ENCODE measurements around the gene ATG14. TPM values are rescaled to one million over a fixed set of nuclear protein-coding genes. Genes with fewer than 3 reads are reported as not detected.

The ATG14 gene
- polyA plus RNA-seq, 3 donors: 1.8 to 6.8 (median 3.3) TPM

GRCh38 chr14:55438066-55438683 is 26.5 kb upstream of the ATG14 start:
- Histone ChIP-seq H3K9ac (ENCODE audit: insufficient read depth, low read length, poor library complexity, severe bottlenecking) (no peak overlapping the region), H3K4me3 (replicated peaks in 1 of 3; ENCODE audit: low read depth in 2 of 3, low read length in 3 of 3) (no peak overlapping the region), H3K4me1 (ENCODE audit: control insufficient read depth in 1 of 2, insufficient read depth in 2 of 2, low read length in 2 of 2) (no peaks in the 10 kb centered on the region), H3K4me2 (replicated peaks; ENCODE audit: extremely low read depth, low read length, poor library complexity, severe bottlenecking) (no peak overlapping the region), H3K27ac (ENCODE audit: low read depth in 1 of 2, low read length in 2 of 2) (no peak overlapping the region), H3K79me2 (ENCODE audit: insufficient read depth, low read length) (no peaks in the 10 kb centered on the region), H3K9me3 (replicated peaks in 1 of 2; ENCODE audit: control insufficient read depth in 1 of 2, insufficient read depth in 1 of 2, low read length in 2 of 2) (no peaks in the 10 kb centered on the region), H3K27me3 (ENCODE audit: control insufficient read depth in 2 of 2, insufficient read depth in 2 of 2, low read length in 2 of 2) (peaks cover 6 to 21% of the 10 kb centered on the region in 2 donors), H2AFZ (ENCODE audit: insufficient read depth, low read depth, low read length, poor library complexity, severe bottlenecking) (no peak overlapping the region), H3K36me3 (replicated peaks in 1 of 2; ENCODE audit: control insufficient read depth in 1 of 2, insufficient read depth in 2 of 2, low read length in 2 of 2) (no peaks in the 10 kb centered on the region), H4K20me1 (ENCODE audit: insufficient read depth, low read length) (no peaks in the 10 kb centered on the region)
- WGBS (ENCODE audit: insufficient coverage): 57% methylated on average over 1 of the region's 10 CpGs
- TF ChIP-seq CTCF (IDR thresholded peaks at IDR 0.05): peak; percentile 21
- Mint-ChIP-seq H3K4me1 (peaks cover 4% of the 10 kb centered on the region), H3K4me3 (no peak overlapping the region), H3K27me3 (ENCODE audit: low read depth in 3 of 3) (peaks cover 18 to 41% (median 18%) of the 10 kb centered on the region in 3 donors), H3K27ac (no peak overlapping the region), H3K9me3 (no peaks in the 10 kb centered on the region), H3K36me3 (no peaks in the 10 kb centered on the region)
- DNase-seq: no peak
- intact Hi-C loops (cut with micrococcal nuclease): no loop called here

- H3K4me3 Mint-ChIP-seq: no peak overlapping the region
- Histone ChIP-seq H3K9ac (ENCODE audit: insufficient read depth, low read length, poor library complexity, severe bottlenecking) (no peak overlapping the region), H3K4me1 (ENCODE audit: control insufficient read depth in 1 of 2, insufficient read depth in 2 of 2, low read length in 2 of 2) (no peaks in the 10 kb centered on the region), H4K20me1 (ENCODE audit: insufficient read depth, low read length) (no peaks in the 10 kb centered on the region), H2AFZ (ENCODE audit: insufficient read depth, low read depth, low read length, poor library complexity, severe bottlenecking) (no peak overlapping the region), H3K27me3 (ENCODE audit: control insufficient read depth in 2 of 2, insufficient read depth in 2 of 2, low read length in 2 of 2) (peaks cover 6 to 21% of the 10 kb centered on the region in 2 donors), H3K36me3 (replicated peaks in 1 of 2; ENCODE audit: control insufficient read depth in 1 of 2, insufficient read depth in 2 of 2, low read length in 2 of 2) (no peaks in the 10 kb centered on the region), H3K4me2 (replicated peaks; ENCODE audit: extremely low read depth, low read length, poor library complexity, severe bottlenecking) (no peak overlapping the region), H3K79me2 (ENCODE audit: insufficient read depth, low read length) (no peaks in the 10 kb centered on the region), H3K9me3 (replicated peaks in 1 of 2; ENCODE audit: control insufficient read depth in 1 of 2, insufficient read depth in 1 of 2, low read length in 2 of 2) (no peaks in the 10 kb centered on the region), H3K27ac (ENCODE audit: low read depth in 1 of 2, low read length in 2 of 2) (no peak overlapping the region), H3K4me3 (replicated peaks in 1 of 3; ENCODE audit: low read depth in 2 of 3, low read length in 3 of 3) (no peak overlapping the region)
- peaks cover 18 to 42% (median 18%) of the 10 kb centered on the region in 3 donors for H3K27me3 Mint-ChIP-seq (ENCODE audit: low read depth in 3 of 3)
- no peaks in the 10 kb centered on the region for H3K9me3 Mint-ChIP-seq
- H3K27ac Mint-ChIP-seq: peak overlapping the region in 1 of 7 donors; percentile 71
- no peak for TF ChIP-seq CTCF (IDR thresholded peaks at IDR 0.05)
- 97% methylated on average over 3 of the region's 4 CpGs for WGBS (ENCODE audit: insufficient coverage)
- DNase-seq: no peak
- H3K4me1 Mint-ChIP-seq: peaks cover 4% of the 10 kb centered on the region
- no peaks in the 10 kb centered on the region for H3K36me3 Mint-ChIP-seq
- intact Hi-C loops (cut with micrococcal nuclease): no loop called here
Measured at GRCh38 chr14:55436931-55437330, 25.3 kb upstream of the ATG14 start.

All from CD14-positive monocyte (primary cell).